Measurements from ENCODE around the gene CASP2.
"Not testable (repeated sequence)": the region's sequence is repeated elsewhere in the genome, so short reads cannot be mapped to it uniquely, and the experiment has no call there.

CASP2 gene

DNA sequence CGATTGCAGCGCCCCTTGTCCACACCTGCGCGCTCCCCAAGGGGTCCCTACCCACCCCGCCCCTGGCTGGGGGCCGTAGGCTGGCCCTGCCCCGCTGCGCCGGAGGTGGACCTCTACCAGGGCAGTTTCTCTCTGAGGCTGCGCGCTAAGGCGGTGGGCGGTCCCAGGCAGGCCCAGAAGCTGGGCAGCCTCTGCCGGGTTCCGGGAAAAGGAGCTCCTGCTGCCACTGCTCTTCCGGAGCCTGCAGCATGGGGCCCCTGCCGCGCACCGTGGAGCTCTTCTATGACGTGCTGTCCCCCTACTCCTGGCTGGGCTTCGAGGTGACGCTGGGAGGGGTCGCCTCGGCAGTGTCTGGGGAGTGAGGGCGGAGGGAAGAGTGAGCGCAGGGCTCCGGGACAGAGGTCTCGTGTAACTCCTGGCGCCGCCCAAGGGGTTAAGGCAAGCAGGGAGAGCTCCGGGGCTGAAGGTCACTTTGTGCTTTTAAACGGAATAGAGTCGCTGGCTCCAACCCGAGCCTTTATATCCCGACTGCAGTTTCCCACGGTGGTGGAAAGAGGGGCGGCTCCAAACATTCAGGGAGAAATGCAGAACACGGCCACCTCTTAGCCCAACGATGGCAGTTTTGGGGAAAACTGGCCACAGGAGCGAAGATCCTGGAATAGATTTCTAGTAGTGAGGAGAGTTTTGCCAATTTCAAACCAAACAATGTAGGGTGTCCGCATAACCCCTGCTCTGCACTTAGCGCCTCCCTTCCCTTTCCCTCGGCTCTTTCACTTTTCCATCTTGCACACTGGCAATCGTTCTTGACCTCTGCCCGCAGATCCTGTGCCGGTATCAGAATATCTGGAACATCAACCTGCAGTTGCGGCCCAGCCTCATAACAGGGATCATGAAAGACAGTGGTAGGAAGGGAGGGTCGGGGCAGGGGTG lies 24.6 kb upstream of the CASP2 start, which contains the start of gene GSTK1:
Gene GSTK1 (plus strand): TSS at position 176 of the 930 bp plus-strand sequence. CDS start 73 bp downstream, at position 249.
- FAIRE-seq (peak; percentile 80), DNase-seq (ENCODE audit: insufficient read length, low spot score) (peak; percentile 69)

GRCh38 chr7:143264196-143264568 lies 24.0 kb upstream of the CASP2 start:
- not testable (repeated sequence) for FAIRE-seq

DNA sequence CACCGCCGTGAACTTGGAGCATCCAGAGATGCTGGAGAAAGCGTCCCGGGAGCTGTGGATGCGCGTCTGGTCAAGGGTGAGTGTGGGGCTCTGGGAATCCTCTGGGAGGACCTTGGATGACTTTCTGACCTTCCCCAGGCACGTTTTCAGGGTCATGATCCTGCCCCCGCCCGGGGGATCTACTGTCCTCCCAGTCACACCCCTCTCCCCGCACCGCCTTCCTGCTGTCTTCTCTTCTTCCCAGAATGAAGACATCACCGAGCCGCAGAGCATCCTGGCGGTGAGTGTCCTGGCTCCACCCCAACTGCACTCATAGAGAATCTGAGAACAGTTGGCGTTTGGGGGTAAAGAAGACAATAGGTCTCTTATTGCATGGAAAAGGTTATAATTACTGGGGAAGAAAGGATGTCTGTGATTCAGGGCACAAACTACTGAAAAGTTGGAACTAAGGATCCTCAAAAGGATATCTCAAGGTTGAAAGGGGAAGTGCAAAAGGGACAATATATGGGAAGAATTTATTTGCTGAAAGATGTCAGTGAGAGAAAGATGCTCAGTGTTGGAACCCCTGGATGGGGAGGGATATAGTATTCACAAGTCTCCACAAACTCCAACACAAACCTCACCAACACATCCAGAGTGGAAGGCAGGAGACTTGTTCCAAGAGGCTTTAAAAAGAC lies 23.0 kb upstream of the CASP2 start:
- no peak for FAIRE-seq
- DNase-seq (ENCODE audit: insufficient read length, low spot score) = no peak

More at GRCh38 chr7:143264196-143264568, 24.0 kb upstream of the CASP2 start:
- DNase-seq (ENCODE audit: insufficient read length, low spot score) = not testable (repeated sequence)

DNA sequence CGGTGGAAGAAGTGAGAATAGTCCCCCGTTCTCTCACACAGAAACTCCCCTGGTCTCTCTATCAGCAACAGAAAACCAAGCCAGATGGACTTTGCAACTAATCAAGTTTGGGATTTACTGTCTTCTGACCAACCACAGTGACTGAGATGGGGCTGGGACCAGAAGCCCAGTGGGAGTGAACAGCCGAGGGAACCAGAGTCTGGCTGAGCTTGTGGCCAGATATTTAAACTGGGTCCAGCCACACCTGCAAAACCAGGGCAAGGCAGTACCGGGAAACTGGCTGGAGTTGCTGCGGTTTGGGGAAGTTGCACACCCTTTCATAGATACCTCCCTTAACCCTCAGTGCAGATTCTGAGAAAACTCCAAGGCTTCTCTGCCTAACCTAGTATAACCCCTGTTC lies 18.9 kb upstream of the CASP2 start:
- FAIRE-seq = no peak

GRCh38 chr7:143271240-143271639 lies 16.9 kb upstream of the CASP2 start:
- no peak for FAIRE-seq
- no peak for DNase-seq (ENCODE audit: insufficient read length, low spot score)

More for the DNA sequence above, 18.9 kb upstream of the CASP2 start:
- DNase-seq (ENCODE audit: insufficient read length, low spot score) = no peak

DNA sequence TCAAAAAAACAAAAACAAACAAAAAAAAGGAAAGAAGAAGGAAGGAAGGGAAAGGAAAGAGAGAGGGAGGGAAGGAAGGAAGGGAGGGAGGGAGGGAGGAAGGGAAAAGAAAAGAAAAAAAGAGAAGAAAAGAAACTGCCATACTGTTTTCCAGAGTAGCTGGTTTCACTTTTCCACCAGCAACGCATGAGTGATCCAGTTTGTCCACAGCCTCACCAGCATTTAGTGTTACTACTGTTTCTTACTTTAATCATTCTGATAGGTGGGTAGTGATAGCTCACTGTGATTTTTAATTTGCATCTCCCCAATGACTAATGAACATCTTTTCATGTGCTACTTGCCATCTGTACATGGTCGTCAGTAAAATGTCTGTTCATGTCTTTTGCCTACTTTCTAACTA lies 15.3 kb upstream of the CASP2 start:
- DNase-seq (ENCODE audit: insufficient read length, low spot score) (no peak), FAIRE-seq (no peak)

DNA sequence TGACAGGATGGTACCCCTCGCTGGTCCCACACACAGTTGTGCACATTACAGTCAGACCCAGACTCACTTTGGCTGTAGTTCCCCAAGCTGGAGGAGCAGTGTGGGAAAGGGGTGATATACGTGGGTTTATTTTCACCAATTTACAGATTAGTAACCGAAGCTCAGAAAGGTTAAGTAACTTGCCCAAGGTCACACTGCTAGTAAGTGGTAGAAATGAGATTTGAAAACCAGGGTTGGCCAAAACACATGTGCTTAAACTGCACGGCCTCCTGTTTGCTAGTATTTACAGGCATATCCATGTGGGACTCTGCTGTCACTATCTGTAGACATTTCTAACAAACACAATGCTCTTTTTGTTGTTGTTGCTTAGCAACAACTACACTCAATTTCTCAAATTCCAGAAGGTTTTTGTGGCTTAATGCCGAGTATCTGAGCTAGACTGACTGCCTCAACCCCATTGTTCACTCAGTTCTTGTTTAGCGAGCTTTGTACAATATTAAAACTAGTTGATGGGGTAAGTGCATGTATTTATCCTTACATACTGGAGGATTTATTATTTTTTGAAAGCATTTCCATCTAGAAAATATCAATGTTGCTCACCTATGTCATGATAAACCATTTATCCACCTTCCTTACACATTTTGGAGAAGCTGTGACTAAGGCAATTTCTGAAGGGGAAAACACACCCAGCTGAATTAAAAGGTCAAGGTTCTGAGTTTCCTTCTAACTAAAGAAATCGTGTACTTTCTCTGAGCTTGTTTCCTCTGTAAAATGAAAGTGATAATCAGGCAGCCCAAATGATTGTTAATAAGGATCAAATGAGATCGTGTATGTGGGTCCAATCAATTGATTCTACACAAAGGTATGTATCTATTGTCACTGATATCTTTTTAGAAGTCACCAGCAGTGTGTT lies 8.7 kb upstream of the CASP2 start:
- DNase-seq (ENCODE audit: insufficient read length, low spot score) = no peak
- no peak for FAIRE-seq

- FAIRE-seq (no peak), DNase-seq (ENCODE audit: insufficient read length, low spot score) (no peak)
Observed at GRCh38 chr7:143280160-143280559, 8.0 kb upstream of the CASP2 start.

- FAIRE-seq (no peak), DNase-seq (ENCODE audit: insufficient read length, low spot score) (no peak)
Observed at GRCh38 chr7:143280566-143280965, 7.6 kb upstream of the CASP2 start.

GRCh38 chr7:143281529-143281928 lies 6.6 kb upstream of the CASP2 start:
- DNase-seq (ENCODE audit: insufficient read length, low spot score) (no peak), FAIRE-seq (no peak)

DNA sequence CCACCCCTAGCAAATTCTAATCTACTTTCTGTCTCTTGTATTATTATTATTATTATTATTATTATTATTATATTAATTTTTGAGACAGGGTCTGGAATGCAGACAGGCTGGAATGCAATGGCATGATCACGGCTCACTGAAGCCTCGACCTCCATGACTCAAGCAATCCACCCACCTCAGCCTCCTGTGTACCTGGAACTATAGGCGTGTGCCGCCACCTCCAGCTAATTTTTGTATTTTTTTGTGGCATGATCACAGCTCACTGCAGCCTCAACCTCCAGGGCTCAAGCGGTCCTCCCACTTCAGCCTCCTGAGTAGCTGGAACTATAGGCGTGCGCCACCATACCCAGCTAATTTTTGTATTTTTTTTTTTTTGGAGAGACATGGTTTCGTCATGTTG lies 6.0 kb upstream of the CASP2 start:
- DNase-seq (ENCODE audit: insufficient read length, low spot score) = no peak
- no peak for FAIRE-seq

DNA sequence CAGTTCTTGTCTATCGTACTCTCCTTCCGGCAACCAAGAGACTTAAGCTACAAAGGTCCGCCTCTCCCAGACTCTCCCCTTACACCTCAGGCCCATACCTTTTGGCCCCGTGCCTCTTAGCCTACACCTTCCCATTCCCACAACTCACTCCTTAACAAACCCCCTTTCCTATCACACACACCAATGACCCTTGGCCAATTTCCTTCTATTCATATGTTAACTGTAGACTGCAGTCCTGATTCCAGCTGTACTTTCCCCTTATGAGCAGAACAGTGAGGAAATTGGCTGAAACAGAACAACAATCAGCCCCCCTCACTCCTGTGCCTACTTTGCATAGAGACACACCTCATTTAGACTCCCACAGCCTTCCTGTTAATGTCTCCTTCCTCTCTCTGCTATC lies 4.8 kb upstream of the CASP2 start:
- DNase-seq (ENCODE audit: insufficient read length, low spot score) (no peak), FAIRE-seq (no peak)

DNA sequence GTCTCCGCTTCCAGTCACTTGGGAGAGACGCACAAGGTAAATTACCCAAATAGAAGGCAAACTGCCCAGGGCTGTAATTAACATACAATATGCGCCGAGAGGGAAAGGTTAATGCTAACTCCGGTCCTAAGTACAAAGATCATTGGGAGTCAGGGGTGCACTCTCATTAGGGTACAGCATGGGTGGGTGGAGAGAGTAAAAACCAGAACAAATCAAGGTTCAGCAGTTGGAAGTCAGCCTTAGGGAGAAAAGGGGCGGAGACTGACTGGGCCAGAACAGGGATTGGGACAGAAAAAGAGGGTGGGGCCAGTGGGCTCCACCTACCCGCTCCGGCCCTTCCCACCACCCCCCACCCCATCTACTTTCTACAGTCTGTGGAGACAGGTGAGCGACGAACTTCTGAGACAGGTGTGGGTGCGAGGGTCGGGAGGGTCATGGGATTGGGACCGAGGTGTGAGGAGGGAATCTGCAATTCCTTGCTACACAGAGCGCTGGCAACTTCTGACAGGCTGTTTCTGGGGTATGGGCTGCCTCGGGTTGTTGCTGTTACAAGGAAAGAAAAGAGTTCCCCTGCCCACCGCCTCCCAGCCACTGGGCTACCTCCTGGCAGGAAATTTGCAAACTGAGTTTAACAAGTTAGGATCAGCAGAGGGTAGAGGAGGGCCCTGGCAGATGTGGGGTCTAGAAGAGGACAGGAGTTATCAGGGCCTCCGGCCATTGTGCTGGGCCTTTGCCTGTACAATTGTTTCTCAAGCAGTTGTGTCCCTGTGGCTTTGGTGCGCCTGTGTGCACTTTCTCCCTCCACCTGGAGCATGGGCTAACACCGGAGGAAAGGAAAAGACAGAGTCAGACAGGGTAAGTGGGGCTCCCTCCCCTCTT lies 3.3 kb upstream of the CASP2 start, which contains the start of gene TMEM139:
Gene TMEM139 (plus strand): TSS at position 368 of the 879 bp plus-strand sequence. CDS start 1,000 bp downstream, outside the sequence.
- FAIRE-seq (no peak), DNase-seq (ENCODE audit: insufficient read length, low spot score) (no peak)

DNA sequence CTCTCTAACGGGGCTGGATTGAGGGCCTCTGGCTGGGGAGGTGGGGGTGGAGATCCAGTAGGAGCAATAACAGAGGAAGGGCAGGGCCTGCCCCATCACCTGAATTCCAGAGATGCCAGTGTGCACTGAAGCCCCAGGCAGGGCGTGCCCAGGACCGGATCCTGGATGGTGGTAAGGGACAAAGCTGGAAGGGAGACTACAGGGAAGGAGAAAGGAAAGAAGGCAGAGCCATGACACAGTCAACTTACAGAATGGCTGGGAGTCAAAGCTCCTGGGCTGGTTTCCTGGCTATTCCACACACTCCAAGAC lies 2.7 kb upstream of the CASP2 start:
- FAIRE-seq (no peak), DNase-seq (ENCODE audit: insufficient read length, low spot score) (no peak)

DNA sequence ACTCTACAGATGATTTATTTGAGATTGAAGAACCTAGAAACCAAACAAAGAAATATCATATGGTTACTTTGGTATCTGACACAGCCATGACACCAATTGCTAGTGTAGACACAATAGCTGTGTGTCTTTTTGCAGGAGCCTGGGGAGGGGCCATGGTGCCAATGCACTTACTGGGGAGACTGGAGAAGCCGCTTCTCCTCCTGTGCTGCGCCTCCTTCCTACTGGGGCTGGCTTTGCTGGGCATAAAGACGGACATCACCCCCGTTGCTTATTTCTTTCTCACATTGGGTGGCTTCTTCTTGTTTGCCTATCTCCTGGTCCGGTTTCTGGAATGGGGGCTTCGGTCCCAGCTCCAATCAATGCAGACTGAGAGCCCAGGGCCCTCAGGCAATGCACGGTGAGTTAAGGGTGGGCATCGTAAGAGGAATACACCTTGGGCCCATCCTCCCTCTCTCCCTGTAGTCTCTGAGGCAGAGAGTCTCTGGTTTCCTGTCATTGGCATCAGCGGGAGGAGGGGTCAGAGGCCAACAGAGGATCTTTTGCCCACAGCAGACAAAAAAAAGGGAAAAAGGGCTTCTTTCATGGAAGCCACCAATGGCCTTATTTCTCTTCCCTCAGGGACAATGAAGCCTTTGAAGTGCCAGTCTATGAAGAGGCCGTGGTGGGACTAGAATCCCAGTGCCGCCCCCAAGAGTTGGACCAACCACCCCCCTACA lies 2.2 kb upstream of the CASP2 start:
- FAIRE-seq = no peak
- no peak for DNase-seq (ENCODE audit: insufficient read length, low spot score)

DNA sequence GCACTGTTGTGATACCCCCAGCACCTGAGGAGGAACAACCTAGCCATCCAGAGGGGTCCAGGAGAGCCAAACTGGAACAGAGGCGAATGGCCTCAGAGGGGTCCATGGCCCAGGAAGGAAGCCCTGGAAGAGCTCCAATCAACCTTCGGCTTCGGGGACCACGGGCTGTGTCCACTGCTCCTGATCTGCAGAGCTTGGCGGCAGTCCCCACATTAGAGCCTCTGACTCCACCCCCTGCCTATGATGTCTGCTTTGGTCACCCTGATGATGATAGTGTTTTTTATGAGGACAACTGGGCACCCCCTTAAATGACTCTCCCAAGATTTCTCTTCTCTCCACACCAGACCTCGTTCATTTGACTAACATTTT lies 1.6 kb upstream of the CASP2 start:
- no peak for FAIRE-seq
- DNase-seq (ENCODE audit: insufficient read length, low spot score) = no peak

DNA sequence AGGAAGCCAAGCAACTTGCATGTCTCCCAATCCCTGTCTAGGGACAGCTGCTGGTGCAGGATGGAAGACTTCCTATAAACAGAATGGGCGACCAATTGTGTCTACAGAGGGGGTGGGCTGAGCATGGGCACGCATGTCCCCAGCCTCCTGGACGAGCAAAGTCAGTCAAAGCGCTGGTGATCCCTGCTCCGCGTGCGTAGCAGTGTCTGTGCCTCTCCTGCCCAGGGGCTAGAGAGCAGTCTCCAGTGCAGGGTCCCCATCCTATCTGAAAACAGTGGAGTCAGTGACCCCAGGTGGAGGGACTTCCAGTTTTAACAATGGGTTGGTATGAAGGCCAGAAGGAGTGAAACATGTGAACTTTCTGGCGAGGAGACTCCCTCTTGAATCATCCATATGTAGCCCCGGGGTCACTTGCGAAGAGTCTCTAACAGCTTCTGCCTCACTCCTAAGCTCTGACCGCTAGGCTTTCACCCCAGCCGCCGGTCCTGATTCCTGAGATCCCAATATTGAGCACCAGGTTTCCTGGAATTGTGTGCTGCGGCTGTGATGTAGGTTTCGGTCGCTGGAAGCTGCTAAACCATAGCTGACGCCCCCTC lies 714 bp upstream of the CASP2 start:
- DNase-seq (ENCODE audit: insufficient read length, low spot score) (no peak), FAIRE-seq (peak; percentile 23)

- FAIRE-seq (no peak), DNase-seq (ENCODE audit: insufficient read length, low spot score) (no peak)
Observed at GRCh38 chr7:143288836-143289235, 685 bp downstream of the CASP2 start.

GRCh38 chr7:143289421-143289820 lies 1.3 kb downstream of the CASP2 start:
- FAIRE-seq (no peak), DNase-seq (ENCODE audit: insufficient read length, low spot score) (no peak)

Measured in GM19239 (cell line).